C4-2B (cell line): ENCODE results near the gene PRKCZ.
A peak's percentile ranks its signal among the peaks of the same experiment; 100 is the strongest.

Experiments used
- H3K27ac ChIP-seq: fragments of 450-650 bp; 2 replicates; pipeline ENCODE4 v1.5.1; 2017
- CTCF ChIP-seq: fragments of 450-650 bp; conservative IDR thresholded peaks from 2 replicates; pipeline ENCODE4 v1.5.1; 2017; ENCODE audit warnings: mild to moderate bottlenecking
- ZFX ChIP-seq: fragments of 450-650 bp; IDR thresholded peaks from 2 replicates; pipeline ENCODE4 v1.6.1; 2017

The PRKCZ gene

GRCh38 chr1:2215909-2216766 is 165.9 kb downstream of the PRKCZ start:
- H3K27ac ChIP-seq: no peak overlapping the region
- TF ChIP-seq CTCF: no peak
- no peak for TF ChIP-seq ZFX

DNA sequence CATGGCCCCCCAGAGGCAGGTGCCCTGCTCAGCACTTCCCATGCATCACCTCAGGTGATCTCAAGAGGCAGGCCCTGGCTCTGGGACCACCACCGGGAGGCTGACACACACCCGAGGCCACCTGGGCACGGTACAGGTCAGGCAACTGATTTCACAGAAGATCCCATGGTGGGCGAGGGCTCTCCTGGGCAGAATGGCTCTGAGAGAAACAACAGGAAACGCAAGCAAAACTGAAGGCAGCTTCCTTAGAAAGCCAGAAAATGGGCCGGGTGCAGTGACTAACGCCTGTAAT is 166.5 kb downstream of the PRKCZ start:
- no peak overlapping the region for H3K27ac ChIP-seq
- TF ChIP-seq ZFX (no peak), CTCF (no peak)

DNA sequence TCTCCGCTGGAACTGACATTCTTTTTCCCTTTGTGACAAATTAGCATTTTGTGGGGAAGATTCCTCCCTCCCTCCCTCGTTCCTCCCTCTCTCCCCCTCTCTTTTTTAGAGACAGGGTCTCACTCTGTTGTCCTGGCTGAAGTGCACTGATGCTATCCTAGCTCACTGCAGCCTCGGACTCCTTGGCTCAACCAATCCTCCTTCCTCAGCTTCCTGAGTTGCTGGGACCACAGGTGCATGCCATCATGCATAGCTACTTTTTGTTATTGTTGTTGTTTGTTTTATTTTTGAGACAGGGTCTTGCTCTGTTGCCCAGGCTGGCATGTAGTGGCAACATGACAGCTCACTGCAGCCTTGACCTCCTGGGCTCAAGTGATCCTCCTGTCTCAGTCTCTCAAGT is 171.1 kb downstream of the PRKCZ start:
- no peak overlapping the region for H3K27ac ChIP-seq
- TF ChIP-seq ZFX (no peak), CTCF (no peak)

DNA sequence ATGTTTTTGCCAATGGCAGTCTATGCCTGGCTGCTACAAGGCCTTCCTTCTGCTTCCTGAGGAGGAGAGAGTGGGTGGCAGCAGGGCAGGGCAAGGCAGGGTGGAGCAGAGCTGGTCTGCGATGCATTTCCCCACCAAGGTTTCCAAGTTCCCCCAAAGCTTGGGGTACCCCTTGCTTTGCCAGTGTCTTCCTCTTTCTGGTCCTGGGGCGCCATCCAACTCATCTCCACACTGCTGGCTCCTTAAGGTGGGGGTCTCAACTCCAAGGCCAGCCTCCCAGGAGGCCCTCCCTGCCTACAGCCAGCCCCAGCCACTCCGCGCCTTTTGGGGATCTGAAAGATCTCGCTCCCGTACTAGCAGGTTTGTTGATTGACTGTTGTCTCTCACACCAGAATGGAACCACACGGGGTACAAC is 174.0 kb downstream of the PRKCZ start:
- TF ChIP-seq CTCF (no peak), ZFX (no peak)
- no peak overlapping the region for H3K27ac ChIP-seq

GRCh38 chr1:2224631-2225428 is 174.6 kb downstream of the PRKCZ start:
- TF ChIP-seq ZFX (no peak), CTCF (no peak)
- H3K27ac ChIP-seq: no peak overlapping the region

- TF ChIP-seq ZFX: no peak
- H3K27ac ChIP-seq: peak overlapping the region; percentile 93
Measured at GRCh38 chr1:2226525-2227345, 176.5 kb downstream of the PRKCZ start.

DNA sequence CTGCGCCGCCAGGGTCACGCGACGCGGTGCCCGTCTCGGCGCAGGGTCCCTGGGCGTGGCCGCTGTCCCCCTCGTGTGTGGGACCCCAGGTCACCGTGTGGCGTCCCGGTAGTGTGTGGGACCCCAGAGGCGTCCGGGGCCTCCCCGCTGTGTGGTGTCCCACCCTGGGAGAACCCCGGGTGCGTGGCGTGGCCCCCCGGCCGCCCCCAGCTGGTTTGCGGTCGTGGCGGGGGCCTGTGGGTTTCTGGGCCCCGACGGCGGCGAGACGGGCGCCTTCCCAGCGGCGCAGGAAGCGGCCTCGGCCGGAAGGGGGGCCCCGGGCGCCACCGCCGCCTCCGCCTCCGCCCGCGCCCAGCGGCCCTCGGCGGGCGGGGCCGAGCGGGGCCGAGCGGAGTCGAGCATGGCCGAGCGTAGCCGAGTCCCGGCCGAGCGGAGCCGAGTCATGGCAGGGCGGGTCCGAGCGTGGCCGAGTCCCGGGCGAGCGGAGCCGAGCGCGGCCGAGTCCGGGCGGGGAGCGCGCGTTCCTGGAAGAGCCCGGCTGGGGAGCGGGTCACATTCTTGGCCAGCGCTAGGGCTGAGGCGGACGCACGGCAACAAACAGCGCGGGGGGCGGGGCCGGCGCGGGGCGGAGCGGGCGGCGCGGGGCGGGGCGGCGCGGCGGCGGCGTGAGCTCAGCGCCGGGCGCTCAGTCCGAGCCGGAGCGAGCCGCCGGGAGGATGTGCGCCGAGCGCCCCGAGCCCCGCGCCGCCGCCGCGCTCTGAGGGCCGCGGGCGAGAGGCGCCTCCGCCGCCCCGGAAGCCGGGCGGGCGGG is 177.3 kb downstream of the PRKCZ start:
- TF ChIP-seq CTCF: no peak; the same call in 1 of the 2 replicates
- peak; percentile 68; the same call in 1 of the 2 replicates for TF ChIP-seq ZFX
- peak overlapping the region; percentile 93 for H3K27ac ChIP-seq
